Endothelial cell of umbilical vein (primary cell): Measurements from ENCODE around the gene AGAP3. TPM values are rescaled to one million over a fixed set of nuclear protein-coding genes. Genes with fewer than 3 reads are reported as not detected.

Experiments
- BruUV-seq: library from RNA; stranded (reverse); fragments of 400-500 nt; replicated peaks from 2 replicates; lab custom pipeline; 2021; lab: Mats Ljungman, UMichigan
- CTCF ChIA-PET: fragments of 300-600, 350-600 bp; sonication (Branson Sonifier 250); formaldehyde crosslinking; loops from one replicate; lab custom pipeline; 2021; ENCODE audit warnings: antibody characterized with exemption, inconsistent platforms; lab: Charles Lee
- POLR2A ChIA-PET: fragments of 300-600, 350-600 bp; sonication (Branson Sonifier 250); formaldehyde crosslinking; loops from one replicate; lab custom pipeline; 2021; ENCODE audit warnings: antibody characterized with exemption, inconsistent platforms; lab: Charles Lee
- DNase-seq: peaks from one replicate; pipeline ENCODE4 v3.0.0-alpha.2; 2011; ENCODE audit warnings: low read depth, low spot score
- FAIRE-seq: peaks from 2 replicates; lab custom pipeline; 2011; peaks lifted over from hg19 to GRCh38; lab: Jason Lieb, UNC
- H2AFZ ChIP-seq: 2 replicates; pipeline ENCODE4 v1.6.0; 2012; ENCODE audit warnings: low read depth, low read length, control low read depth, inconsistent platforms
- H3K27ac ChIP-seq: 2 replicates; pipeline ENCODE4 v1.5.1; 2011; ENCODE audit warnings: low read depth, mild to moderate bottlenecking, control low read depth, low read length, moderate library complexity; ENCODE audit not compliant: insufficient read depth
- H3K27me3 ChIP-seq, 2 experiments: 2 replicates each; pipeline versions ENCODE4 v1.6.0 to v1.6.1; 2011; ENCODE audit warnings: low read length in 2 of 2, mixed read lengths in 1 of 2; ENCODE audit not compliant: control insufficient read depth in 2 of 2, insufficient read depth in 2 of 2
- H3K36me3 ChIP-seq, 2 experiments: 2 replicates in 1 of 2; 3 replicates in 1 of 2; pipeline ENCODE4 v1.5.1; 2011; ENCODE audit warnings: low read length in 2 of 2, mild to moderate bottlenecking in 1 of 2, moderate library complexity in 1 of 2; ENCODE audit not compliant: control insufficient read depth in 2 of 2, insufficient read depth in 2 of 2; ENCODE audit errors: extremely low read depth in 1 of 2
- H3K4me1 ChIP-seq: 3 replicates; pipeline ENCODE4 v1.5.1; 2011; ENCODE audit warnings: mild to moderate bottlenecking, low read length; ENCODE audit not compliant: control insufficient read depth, insufficient read depth; ENCODE audit errors: extremely low read depth
- H3K4me2 ChIP-seq: 2 replicates; pipeline ENCODE4 v1.6.1; 2011; ENCODE audit warnings: low read length, control low read depth, mixed read lengths; ENCODE audit not compliant: insufficient read depth
- H3K4me3 ChIP-seq, 3 experiments: fragments of 200-600 bp in 1 of 3; sonication (generic), shearing (Covaris generic) in 1 of 3; replicated peaks in 1 of 3; 2 replicates each; pipeline ENCODE4 v1.5.1; 2011 to 2016; ENCODE audit warnings: control low read depth in 3 of 3, low read length in 3 of 3, mild to moderate bottlenecking in 2 of 3, inconsistent platforms in 1 of 3, low read depth in 1 of 3, moderate library complexity in 1 of 3; ENCODE audit not compliant: insufficient read depth in 1 of 3
- H3K79me2 ChIP-seq: 2 replicates; pipeline ENCODE4 v1.6.0; 2012; ENCODE audit warnings: low read length, inconsistent platforms; ENCODE audit not compliant: control insufficient read depth, insufficient read depth
- H3K9ac ChIP-seq: replicated peaks from 2 replicates; pipeline ENCODE3; 2011; ENCODE audit warnings: low read length, control low read depth; ENCODE audit not compliant: insufficient read depth; ENCODE audit errors: extremely low read depth
- H3K9me1 ChIP-seq: replicated peaks from 3 replicates; pipeline ENCODE4 v1.6.0; 2011; ENCODE audit warnings: mild to moderate bottlenecking, low read length; ENCODE audit not compliant: control insufficient read depth, insufficient read depth; ENCODE audit errors: extremely low read depth
- H3K9me3 ChIP-seq: replicated peaks from 2 replicates; pipeline ENCODE4 v1.5.1; 2012; ENCODE audit warnings: low read length, inconsistent platforms; ENCODE audit not compliant: control insufficient read depth, insufficient read depth
- H4K20me1 ChIP-seq: replicated peaks from 2 replicates; pipeline ENCODE3; 2011; ENCODE audit warnings: mild to moderate bottlenecking, low read length; ENCODE audit not compliant: control insufficient read depth, insufficient read depth; ENCODE audit errors: extremely low read depth
- EZH2 ChIP-seq: IDR thresholded peaks from 2 replicates; pipeline ENCODE4 v1.6.1; 2012; ENCODE audit warnings: borderline replicate concordance, low read depth, mild to moderate bottlenecking, moderate library complexity, low read length, inconsistent platforms; ENCODE audit not compliant: severe bottlenecking
- FOS ChIP-seq: IDR thresholded peaks from 2 replicates; pipeline ENCODE4 v1.6.1; 2011; ENCODE audit warnings: mild to moderate bottlenecking, low read length, moderate library complexity, borderline replicate concordance; ENCODE audit not compliant: insufficient read depth
- JUN ChIP-seq: IDR thresholded peaks from 2 replicates; pipeline ENCODE4 v1.6.1; 2011; ENCODE audit warnings: borderline replicate concordance, low read depth; ENCODE audit not compliant: insufficient read length, insufficient read depth
- MAX ChIP-seq: IDR thresholded peaks from 2 replicates; pipeline ENCODE4 v1.6.1; 2011; ENCODE audit not compliant: insufficient read depth, insufficient read length
- POLR2A ChIP-seq: IDR thresholded peaks from 2 replicates; pipeline ENCODE4 v1.6.1; 2012; ENCODE audit warnings: low read depth, mild to moderate bottlenecking, control low read depth, low read length
- POLR2AphosphoS5 ChIP-seq: IDR thresholded peaks from 2 replicates; pipeline ENCODE4 v1.6.1; 2012; ENCODE audit warnings: low read depth, mild to moderate bottlenecking, control low read depth, low read length, moderate library complexity; ENCODE audit not compliant: insufficient read depth
- dilution Hi-C: fragments of 300-500 bp; cut with MboI; formaldehyde crosslinking; loops from one replicate; pipeline ENCODE4 v1.15.0; 2019; ENCODE audit warnings: low sequenced_read_pairs; ENCODE audit not compliant: extremely low pct_ligation_motif_present
- intact Hi-C: fragments of 100-400 bp; cut with micrococcal nuclease; formaldehyde crosslinking; loops from one replicate; pipeline ENCODE4 v1.10.0; 2022
- polyA plus RNA-seq, 4 experiments: library from polyadenylated mRNA; depleted of rRNA in 3 of 4; stranded (reverse) in 3 of 4; unstranded in 1 of 4; fragments of >200 nt; gene quantifications; 2 replicates each; pipeline versions ENCODE4 v1.2.1 to v1.2.3, GENCODE V29; 2011 to 2012; ENCODE audit warnings: missing spikeins in 1 of 4
- total RNA-seq: library from RNA; stranded (reverse); gene quantifications from 2 replicates; pipeline ENCODE4 v1.2.3, GENCODE V29; 2021
- TF ChIP-seq, protein P1 (sequence below), 2 donors: IDR thresholded peaks; 1 replicate in 1 of 2; 2 replicates in 1 of 2; pipeline ENCODE4 v1.5.1; 2011; ENCODE audit warnings: low read length in 2 of 2, mild to moderate bottlenecking in 2 of 2, moderate library complexity in 2 of 2, control low read depth in 1 of 2, inconsistent platforms in 1 of 2, low read depth in 1 of 2; ENCODE audit not compliant: insufficient read depth in 1 of 2; ENCODE audit errors: extremely low read depth in 1 of 2

AGAP3 gene
- total and polyA plus RNA-seq, 2 donors (not counting 3 experiments of a cell fraction or from before 2014, with no cell fraction given), result 171 to 174 TPM

DNA sequence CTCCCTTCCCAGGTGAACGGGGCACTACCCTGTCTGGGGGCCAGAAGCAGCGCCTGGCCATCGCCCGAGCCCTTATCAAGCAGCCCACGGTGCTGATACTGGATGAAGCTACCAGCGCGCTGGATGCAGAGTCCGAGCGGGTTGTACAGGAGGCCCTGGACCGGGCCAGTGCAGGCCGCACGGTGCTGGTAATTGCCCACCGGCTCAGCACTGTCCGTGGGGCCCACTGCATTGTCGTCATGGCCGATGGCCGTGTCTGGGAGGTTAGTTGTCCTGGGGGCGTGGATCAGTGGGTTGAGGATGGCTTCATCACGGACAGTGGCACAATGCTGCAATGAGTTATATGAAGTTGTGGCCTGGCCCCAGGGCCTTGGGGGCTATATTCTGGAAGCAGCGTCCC, 42.3 kb upstream of the AGAP3 start:
- H3K4me1 ChIP-seq, result peaks cover 13% of the 10 kb centered on the region
- intact Hi-C loops (no loop called here), dilution Hi-C loops (no loop called here)
- H2AFZ ChIP-seq, result no peak overlapping the region
- FAIRE-seq (no peak), DNase-seq (no peak)
- ChIA-PET POLR2A (no interaction called here), CTCF (interaction anchor here (0.8 kb wide), 1 partner anchor 26 kb away, joined by 3 read pairs; no protein-coding TSS in a partner anchor)
- H3K4me2 ChIP-seq, result no peak overlapping the region
- no peaks in the 10 kb centered on the region for H3K79me2 ChIP-seq
- H3K9ac ChIP-seq, result no peak overlapping the region
- no peaks in the 10 kb centered on the region for H3K9me1 ChIP-seq
- no peak overlapping the region for H3K27ac ChIP-seq
- H3K9me3 ChIP-seq, result no peaks in the 10 kb centered on the region
- no peaks in the 10 kb centered on the region for H3K36me3 ChIP-seq
- H3K4me3 ChIP-seq, result no peak overlapping the region
- no TSS peak for BruUV-seq
- no peak for TF ChIP-seq POLR2AphosphoS5
- no peak for TF ChIP-seq MAX
- no peak for TF ChIP-seq EZH2
- TF ChIP-seq, protein P1, sequence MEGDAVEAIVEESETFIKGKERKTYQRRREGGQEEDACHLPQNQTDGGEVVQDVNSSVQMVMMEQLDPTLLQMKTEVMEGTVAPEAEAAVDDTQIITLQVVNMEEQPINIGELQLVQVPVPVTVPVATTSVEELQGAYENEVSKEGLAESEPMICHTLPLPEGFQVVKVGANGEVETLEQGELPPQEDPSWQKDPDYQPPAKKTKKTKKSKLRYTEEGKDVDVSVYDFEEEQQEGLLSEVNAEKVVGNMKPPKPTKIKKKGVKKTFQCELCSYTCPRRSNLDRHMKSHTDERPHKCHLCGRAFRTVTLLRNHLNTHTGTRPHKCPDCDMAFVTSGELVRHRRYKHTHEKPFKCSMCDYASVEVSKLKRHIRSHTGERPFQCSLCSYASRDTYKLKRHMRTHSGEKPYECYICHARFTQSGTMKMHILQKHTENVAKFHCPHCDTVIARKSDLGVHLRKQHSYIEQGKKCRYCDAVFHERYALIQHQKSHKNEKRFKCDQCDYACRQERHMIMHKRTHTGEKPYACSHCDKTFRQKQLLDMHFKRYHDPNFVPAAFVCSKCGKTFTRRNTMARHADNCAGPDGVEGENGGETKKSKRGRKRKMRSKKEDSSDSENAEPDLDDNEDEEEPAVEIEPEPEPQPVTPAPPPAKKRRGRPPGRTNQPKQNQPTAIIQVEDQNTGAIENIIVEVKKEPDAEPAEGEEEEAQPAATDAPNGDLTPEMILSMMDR (IDR thresholded peaks at IDR 0.05; ENCODE audit: extremely low read depth in 1 of 2, insufficient read depth in 1 of 2, low read depth in 1 of 2, low read length in 2 of 2), result no peak
- no peak for TF ChIP-seq JUN
- TF ChIP-seq POLR2A, result no peak
- no peak for TF ChIP-seq FOS
- no peaks in the 10 kb centered on the region for H3K27me3 ChIP-seq
- no peaks in the 10 kb centered on the region for H4K20me1 ChIP-seq
